Lung (tissue), 12 donors: Measurements from ENCODE around the gene BSN. TPM values are rescaled to one million over a fixed set of nuclear protein-coding genes. Genes with fewer than 3 reads are reported as not detected.
"Not testable (repeated sequence)": the region's sequence is repeated elsewhere in the genome, so short reads cannot be mapped to it uniquely, and the experiment has no call there.

Experiments
- ATAC-seq: fragments of 200-7000 bp; cut with Tn5 transposase; one replicate; pipeline ENCODE4 v1.9.1; 2020; ENCODE audit warnings: moderate number of reproducible peaks; ENCODE audit not compliant: insufficient read depth, low FRiP score
- DNase-seq, 3 donors: peaks; one replicate each; pipeline ENCODE4 v3.0.0-alpha.2; 2013 to 2017
- H3K27ac ChIP-seq, 2 donors: one replicate each; pipeline ENCODE4 v1.5.1; 2013; ENCODE audit warnings: mild to moderate bottlenecking in 2 of 2, moderate library complexity in 2 of 2, control low read depth in 1 of 2, inconsistent platforms in 1 of 2, low read depth in 1 of 2, low read length in 1 of 2
- H3K27me3 ChIP-seq, 3 donors: one replicate each; pipeline ENCODE4 v1.5.1; 2013; ENCODE audit warnings: low read length in 2 of 3; ENCODE audit not compliant: control insufficient read depth in 3 of 3, insufficient read depth in 3 of 3
- H3K36me3 ChIP-seq, 4 donors: one replicate each; pipeline ENCODE4 v1.5.1; 2013; ENCODE audit warnings: low read length in 4 of 4, mild to moderate bottlenecking in 1 of 4, moderate library complexity in 1 of 4; ENCODE audit not compliant: control insufficient read depth in 4 of 4, insufficient read depth in 4 of 4
- H3K4me1 ChIP-seq, 5 donors: one replicate each; pipeline ENCODE4 v1.5.1; 2013; ENCODE audit warnings: low read length in 5 of 5, mild to moderate bottlenecking in 2 of 5, moderate library complexity in 1 of 5; ENCODE audit not compliant: control insufficient read depth in 5 of 5, insufficient read depth in 5 of 5
- H3K4me3 ChIP-seq: one replicate; pipeline ENCODE4 v1.5.1; 2013; ENCODE audit warnings: mild to moderate bottlenecking, control low read depth, moderate library complexity
- H3K9ac ChIP-seq, 2 donors: one replicate each; pipeline ENCODE4 v1.5.1; 2013; ENCODE audit warnings: low read length in 2 of 2, control low read depth in 1 of 2; ENCODE audit not compliant: insufficient read depth in 1 of 2
- H3K9me3 ChIP-seq, 4 donors: one replicate each; pipeline ENCODE4 v1.5.1; 2013; ENCODE audit warnings: low read length in 3 of 4, mild to moderate bottlenecking in 1 of 4, moderate library complexity in 1 of 4; ENCODE audit not compliant: control insufficient read depth in 4 of 4, insufficient read depth in 3 of 4
- WGBS, 2 donors: extraction: QIAGEN DNeasy Blood & Tissue Kit; methylation state at CpG; one replicate each; pipeline ENCODE4 v1.1.7; 2013; 5-methylcytosine and 5-hydroxymethylcytosine counted together
- polyA plus RNA-seq, 2 donors: library from polyadenylated mRNA; stranded (reverse); fragments of 200-250 nt; gene quantifications; one replicate each; pipeline ENCODE4 v1.2.1, GENCODE V29; 2013
- total RNA-seq, 2 donors: library from RNA; depleted of rRNA in 1 of 2; stranded (reverse); fragments of >200 nt in 1 of 2; gene quantifications; one replicate each; pipeline ENCODE4 v1.2.1, GENCODE V29; 2014 to 2021
- TF ChIP-seq, protein P1 (sequence below): IDR thresholded peaks from 2 replicates; pipeline ENCODE4 v1.5.1; 2012; ENCODE audit warnings: mild to moderate bottlenecking; ENCODE audit errors: control extremely low read depth, extremely low read depth
- donor health status: control.
- donor health status: control.
- donor health status: Bipolar disorder and iron deficiency.
- donor health status: healthy.
- donor health status: DM: yes; HTN: yes; CAD: no.

BSN gene
- total and polyA plus RNA-seq, 4 donors: 0.09 to 0.71 (median 0.47) TPM

DNA sequence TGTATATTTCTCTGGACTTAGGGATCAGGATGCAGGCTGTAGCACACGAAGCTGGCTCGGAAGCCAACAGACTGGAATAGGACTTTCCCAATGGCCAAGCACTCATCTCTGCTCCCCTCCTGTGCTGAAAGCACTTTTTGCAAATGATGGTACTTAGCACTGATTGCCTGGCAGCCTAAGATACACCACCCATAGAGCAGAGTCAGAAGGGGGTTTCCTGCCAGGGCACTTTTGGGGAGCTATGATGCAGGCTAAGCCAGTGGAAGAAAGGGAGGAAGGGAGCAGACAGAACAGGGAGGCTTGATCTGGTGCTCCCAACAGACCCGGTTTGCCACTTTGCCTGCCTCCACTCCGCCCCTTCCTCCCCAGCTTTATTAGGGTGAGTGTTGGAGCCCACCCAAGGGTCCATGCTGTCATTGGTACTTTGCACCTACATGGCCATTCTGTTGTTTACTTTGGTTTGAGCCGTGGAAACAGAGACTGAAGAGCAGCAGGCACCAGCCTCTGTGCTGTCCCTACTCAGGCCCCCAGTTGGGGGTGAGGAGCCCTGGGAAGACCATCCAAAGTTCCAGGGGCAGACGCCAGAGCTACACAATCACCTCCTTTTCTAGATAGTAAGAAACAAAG is 15.9 kb downstream of the BSN start:
- Histone ChIP-seq H3K9me3 (no peaks in the 10 kb centered on the region), H3K9ac (no peak overlapping the region), H3K27me3 (no peaks in the 10 kb centered on the region), H3K4me3 (no peak overlapping the region), H3K27ac (no peak overlapping the region), H3K4me1 (no peaks in the 10 kb centered on the region), H3K36me3 (no peaks in the 10 kb centered on the region)
- no peak for ATAC-seq
- DNase-seq: no peak
- 57 to 84% methylated on average over 6 of the region's 6 CpGs for WGBS, 2 donors
- TF ChIP-seq, protein P1, sequence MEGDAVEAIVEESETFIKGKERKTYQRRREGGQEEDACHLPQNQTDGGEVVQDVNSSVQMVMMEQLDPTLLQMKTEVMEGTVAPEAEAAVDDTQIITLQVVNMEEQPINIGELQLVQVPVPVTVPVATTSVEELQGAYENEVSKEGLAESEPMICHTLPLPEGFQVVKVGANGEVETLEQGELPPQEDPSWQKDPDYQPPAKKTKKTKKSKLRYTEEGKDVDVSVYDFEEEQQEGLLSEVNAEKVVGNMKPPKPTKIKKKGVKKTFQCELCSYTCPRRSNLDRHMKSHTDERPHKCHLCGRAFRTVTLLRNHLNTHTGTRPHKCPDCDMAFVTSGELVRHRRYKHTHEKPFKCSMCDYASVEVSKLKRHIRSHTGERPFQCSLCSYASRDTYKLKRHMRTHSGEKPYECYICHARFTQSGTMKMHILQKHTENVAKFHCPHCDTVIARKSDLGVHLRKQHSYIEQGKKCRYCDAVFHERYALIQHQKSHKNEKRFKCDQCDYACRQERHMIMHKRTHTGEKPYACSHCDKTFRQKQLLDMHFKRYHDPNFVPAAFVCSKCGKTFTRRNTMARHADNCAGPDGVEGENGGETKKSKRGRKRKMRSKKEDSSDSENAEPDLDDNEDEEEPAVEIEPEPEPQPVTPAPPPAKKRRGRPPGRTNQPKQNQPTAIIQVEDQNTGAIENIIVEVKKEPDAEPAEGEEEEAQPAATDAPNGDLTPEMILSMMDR: no peak

DNA sequence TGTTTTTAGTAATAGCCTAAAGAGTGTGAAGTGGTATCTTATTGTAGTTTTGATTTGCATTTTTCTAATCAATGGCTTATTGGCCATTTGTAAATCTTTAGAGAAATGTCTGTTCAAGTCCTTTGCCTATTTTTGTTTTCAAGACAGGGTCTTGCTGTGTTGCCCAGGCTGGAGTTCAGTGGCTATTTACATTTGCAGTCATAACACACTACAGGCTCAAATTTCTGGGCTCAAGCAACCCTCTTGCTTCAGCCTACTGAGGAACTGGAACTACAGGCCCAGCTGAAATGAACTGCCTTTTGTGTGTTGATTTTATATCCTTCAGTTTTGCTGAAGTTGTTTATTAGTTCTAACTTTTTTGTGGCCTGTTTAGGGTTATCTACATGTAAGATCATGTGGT is 27.9 kb downstream of the BSN start:
- H3K27ac ChIP-seq: no peak overlapping the region
- TF ChIP-seq, protein P1: no peak
- H3K27me3 ChIP-seq: no peaks in the 10 kb centered on the region
- no peaks in the 10 kb centered on the region for H3K36me3 ChIP-seq
- ATAC-seq: no peak
- H3K4me1 ChIP-seq: no peaks in the 10 kb centered on the region
- DNase-seq: no peak
- H3K9ac ChIP-seq: no peak overlapping the region
- H3K4me3 ChIP-seq: no peak overlapping the region
- H3K9me3 ChIP-seq: no peaks in the 10 kb centered on the region

DNA sequence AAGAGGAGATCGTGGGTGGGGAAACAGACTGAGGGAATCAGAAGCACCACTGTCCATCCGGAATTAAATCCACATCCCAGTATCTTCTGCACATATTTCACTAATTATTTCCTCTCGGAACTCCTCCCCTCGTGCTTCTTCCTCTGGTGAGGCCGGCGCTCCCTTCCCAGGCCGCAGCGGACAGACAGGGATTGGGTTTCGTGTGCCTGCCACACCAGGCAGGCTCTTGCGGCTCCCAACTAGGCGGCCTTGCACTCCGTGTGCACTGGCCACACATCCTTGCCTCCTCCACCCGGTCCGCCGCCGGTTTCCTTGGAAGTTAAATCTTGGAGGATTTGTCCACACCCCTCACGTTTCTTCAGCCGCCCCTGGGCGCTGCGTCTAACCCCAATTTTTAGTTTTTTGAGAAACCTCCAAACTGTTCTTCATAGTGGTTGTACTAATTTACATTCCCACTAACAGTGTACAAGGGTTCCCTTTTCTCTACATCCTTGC is 31.0 kb downstream of the BSN start:
- H3K9me3 ChIP-seq, H3K9ac ChIP-seq, ATAC-seq, DNase-seq, H3K27ac ChIP-seq, H3K36me3 ChIP-seq, H3K27me3 ChIP-seq, H3K4me3 ChIP-seq, H3K4me1 ChIP-seq: not testable (repeated sequence)
- WGBS, 2 donors: 91% methylated on average over 20 of the region's 20 CpGs

DNA sequence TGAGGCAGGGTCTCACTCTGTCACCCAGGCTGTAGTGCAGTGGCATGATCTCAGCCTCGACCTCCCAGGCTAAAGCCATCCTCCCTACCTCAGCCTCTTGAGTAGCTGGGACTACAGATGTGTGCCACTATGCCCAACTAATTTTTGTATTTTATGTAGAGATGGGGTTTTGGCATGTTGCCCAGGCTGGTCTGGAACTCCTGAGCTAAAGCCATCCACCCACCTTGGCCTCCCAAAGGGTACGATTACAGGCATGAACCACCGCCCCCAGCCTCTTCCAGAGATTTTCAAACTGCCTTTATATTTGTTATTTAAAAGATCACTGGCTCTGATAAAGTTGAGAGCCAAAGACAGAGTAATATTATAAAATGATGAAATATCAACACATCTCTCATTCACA is 37.3 kb downstream of the BSN start:
- DNase-seq (no peak), ATAC-seq (no peak)
- H3K36me3 ChIP-seq: no peaks in the 10 kb centered on the region
- H3K4me1 ChIP-seq: no peaks in the 10 kb centered on the region
- TF ChIP-seq, protein P1: no peak
- no peak overlapping the region for H3K9ac ChIP-seq
- H3K9me3 ChIP-seq: no peaks in the 10 kb centered on the region
- 87 to 89% methylated on average over 3 of the region's 3 CpGs for WGBS, 2 donors
- no peak overlapping the region for H3K4me3 ChIP-seq
- no peaks in the 10 kb centered on the region for H3K27me3 ChIP-seq
- H3K27ac ChIP-seq: no peak overlapping the region
